Tibial nerve (tissue), 4 donors: Measurements from ENCODE around the gene ZCCHC10. TPM values are rescaled to one million over a fixed set of nuclear protein-coding genes. Genes with fewer than 3 reads are reported as not detected.
A peak's percentile ranks its signal among the peaks of the same experiment; 100 is the strongest.
"Not testable (repeated sequence)": the region's sequence is repeated elsewhere in the genome, so short reads cannot be mapped to it uniquely, and the experiment has no call there.

ENCODE experiments used
- DNase-seq, 2 donors: peaks; one replicate each; pipeline ENCODE4 v3.0.0-alpha.2; 2019; ENCODE audit warnings: low spot score in 2 of 2
- H3K27ac ChIP-seq, 4 donors: fragments of 200-600 bp; sonication (generic) in 3 of 4; one replicate each; pipeline ENCODE4 v1.5.1; 2017 to 2019; ENCODE audit warnings: mild to moderate bottlenecking in 1 of 4
- H3K27me3 ChIP-seq, 2 donors: fragments of 200-600 bp; sonication (generic) in 1 of 2; one replicate each; pipeline versions ENCODE4 v1.5.1 to v1.6.0; 2017 to 2019
- H3K36me3 ChIP-seq, 3 donors: fragments of 200-600 bp; sonication (generic); one replicate each; pipeline ENCODE4 v1.5.1; 2018 to 2019
- H3K4me1 ChIP-seq, 4 donors: fragments of 200-600 bp; sonication (generic) in 3 of 4; one replicate each; pipeline ENCODE4 v1.5.1; 2017 to 2019
- H3K4me3 ChIP-seq, 4 donors: fragments of 200-600 bp; sonication (generic) in 3 of 4; one replicate each; pipeline ENCODE4 v1.5.1; 2017 to 2019; ENCODE audit warnings: mild to moderate bottlenecking in 1 of 4, moderate library complexity in 1 of 4
- H3K9me3 ChIP-seq, 4 donors: fragments of 200-600 bp; sonication (generic) in 3 of 4; one replicate each; pipeline ENCODE4 v1.5.1; 2017 to 2019
- EP300 ChIP-seq, 2 donors: sonication (generic); formaldehyde crosslinking; IDR thresholded peaks; one replicate each; pipeline ENCODE4 v1.6.1; 2017; ENCODE audit warnings: antibody characterized with exemption in 2 of 2, mild to moderate bottlenecking in 1 of 2
- POLR2A ChIP-seq, 2 donors: fragments of 450-650 bp; IDR thresholded peaks; one replicate each; pipeline ENCODE4 v1.6.1; 2017; ENCODE audit warnings: antibody characterized with exemption in 2 of 2, mild to moderate bottlenecking in 2 of 2, moderate library complexity in 2 of 2
- WGBS, 2 donors: methylation state at CpG; one replicate each; pipeline ENCODE4 v1.1.5; 2018; 5-methylcytosine and 5-hydroxymethylcytosine counted together
- total RNA-seq, 4 donors: library from RNA; depleted of rRNA; stranded (reverse); fragments of >200 nt; gene quantifications; one replicate each; pipeline ENCODE4 v1.1.0, GENCODE V29; 2016
- TF ChIP-seq, protein P1 (sequence below), 5 experiments: fragments of 200-600 bp in 3 of 5; fragments of 450-650 bp in 2 of 5; sonication (generic) in 3 of 5; IDR thresholded peaks; one replicate each; pipeline ENCODE4 v1.5.1; 2016 to 2019; ENCODE audit warnings: antibody characterized with exemption in 5 of 5, mild to moderate bottlenecking in 3 of 5, moderate library complexity in 2 of 5

Gene ZCCHC10
- total RNA-seq, 4 donors from 2014 or later: 7.4 to 9.0 (median 8.3) TPM

DNA sequence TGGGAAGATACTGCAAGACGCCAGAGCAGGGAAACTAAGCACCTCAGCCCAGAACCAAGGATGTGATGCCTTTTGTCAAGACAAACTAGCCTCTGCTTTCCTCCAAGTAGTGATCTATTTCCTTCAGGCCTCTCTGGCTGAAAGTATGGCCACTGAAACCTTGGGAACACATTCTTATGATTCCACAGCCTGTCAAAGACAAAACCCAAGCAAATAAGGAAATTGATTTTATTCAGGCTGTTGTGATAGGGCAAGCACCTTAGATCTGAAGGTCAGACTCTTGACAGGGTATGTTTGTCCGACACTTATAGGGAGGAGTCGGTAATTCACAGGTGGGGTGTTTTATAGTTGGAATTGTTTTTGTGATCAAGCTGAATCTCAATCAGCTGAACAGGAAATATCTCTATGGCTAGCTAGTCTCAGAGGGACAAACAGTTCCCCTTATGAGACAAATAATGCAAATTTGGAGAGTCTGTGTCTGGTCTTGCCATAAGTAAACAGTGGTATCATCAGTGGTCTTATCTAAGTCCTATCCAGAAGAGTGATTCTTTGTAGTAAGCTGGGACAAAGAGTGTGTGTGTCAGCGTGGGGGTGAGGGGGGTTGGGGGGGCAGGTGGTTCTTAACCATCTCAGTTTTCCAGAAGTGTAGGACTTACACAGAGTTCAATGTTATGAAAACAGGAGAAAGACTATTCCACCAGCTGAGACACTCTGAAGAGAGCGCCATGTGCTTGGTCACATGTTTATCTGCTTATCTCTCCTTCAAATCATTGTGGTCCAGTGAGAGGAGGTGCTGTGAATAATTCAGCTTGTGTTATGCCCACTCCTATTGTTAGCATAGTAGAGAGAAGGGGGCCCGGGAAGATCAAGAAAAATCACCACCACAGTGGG is 6.7 kb upstream of the ZCCHC10 start:
- WGBS, 2 donors: 49 to 50% methylated on average over 6 of the region's 6 CpGs
- TF ChIP-seq EP300 (IDR thresholded peaks at IDR 0.05) (no peak), POLR2A (IDR thresholded peaks at IDR 0.05) (no peak)
- TF ChIP-seq, protein P1, sequence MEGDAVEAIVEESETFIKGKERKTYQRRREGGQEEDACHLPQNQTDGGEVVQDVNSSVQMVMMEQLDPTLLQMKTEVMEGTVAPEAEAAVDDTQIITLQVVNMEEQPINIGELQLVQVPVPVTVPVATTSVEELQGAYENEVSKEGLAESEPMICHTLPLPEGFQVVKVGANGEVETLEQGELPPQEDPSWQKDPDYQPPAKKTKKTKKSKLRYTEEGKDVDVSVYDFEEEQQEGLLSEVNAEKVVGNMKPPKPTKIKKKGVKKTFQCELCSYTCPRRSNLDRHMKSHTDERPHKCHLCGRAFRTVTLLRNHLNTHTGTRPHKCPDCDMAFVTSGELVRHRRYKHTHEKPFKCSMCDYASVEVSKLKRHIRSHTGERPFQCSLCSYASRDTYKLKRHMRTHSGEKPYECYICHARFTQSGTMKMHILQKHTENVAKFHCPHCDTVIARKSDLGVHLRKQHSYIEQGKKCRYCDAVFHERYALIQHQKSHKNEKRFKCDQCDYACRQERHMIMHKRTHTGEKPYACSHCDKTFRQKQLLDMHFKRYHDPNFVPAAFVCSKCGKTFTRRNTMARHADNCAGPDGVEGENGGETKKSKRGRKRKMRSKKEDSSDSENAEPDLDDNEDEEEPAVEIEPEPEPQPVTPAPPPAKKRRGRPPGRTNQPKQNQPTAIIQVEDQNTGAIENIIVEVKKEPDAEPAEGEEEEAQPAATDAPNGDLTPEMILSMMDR (IDR thresholded peaks at IDR 0.05): no peak

DNA sequence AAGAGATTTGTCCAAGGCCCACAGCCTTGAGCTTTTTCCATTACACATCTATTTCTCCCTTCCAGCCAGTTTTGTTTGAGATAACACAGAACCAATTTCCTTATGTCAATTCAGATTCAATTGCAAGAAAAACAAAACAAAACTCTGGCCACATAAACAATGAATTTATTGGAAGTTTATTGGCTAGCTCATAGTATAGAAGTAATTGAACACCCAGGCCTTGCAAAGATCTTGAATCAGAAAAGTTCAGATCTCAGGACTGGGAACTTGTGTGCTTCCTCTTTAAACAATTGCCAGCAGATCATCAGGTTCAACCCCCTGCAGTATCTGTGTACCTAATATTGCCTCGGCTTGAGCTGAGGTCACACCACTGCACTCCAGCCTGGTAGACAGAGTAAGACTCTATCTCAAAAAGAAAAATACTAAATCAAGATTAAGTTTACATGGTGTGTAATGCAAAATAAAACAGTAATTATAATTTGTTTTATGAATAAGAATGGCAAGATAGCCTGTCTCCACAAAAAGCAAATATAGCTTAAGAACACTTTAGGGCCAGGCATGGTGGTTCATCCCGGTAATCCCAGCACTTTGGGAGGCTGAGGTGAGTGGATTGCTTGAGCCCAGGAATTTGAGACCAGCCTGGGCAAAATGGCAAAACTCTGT is 4.1 kb upstream of the ZCCHC10 start:
- Histone ChIP-seq H3K36me3 (no peaks in the 10 kb centered on the region), H3K4me1 (peaks cover 0 to 9% (median 3%) of the 10 kb centered on the region in 4 donors), H3K4me3 (no peak overlapping the region), H3K27ac (no peak overlapping the region), H3K27me3 (no peaks in the 10 kb centered on the region), H3K9me3 (no peaks in the 10 kb centered on the region)
- 65 to 70% methylated on average over 2 of the region's 2 CpGs for WGBS, 2 donors
- TF ChIP-seq, protein P1 (IDR thresholded peaks at IDR 0.05): no peak
- TF ChIP-seq POLR2A (IDR thresholded peaks at IDR 0.05) (no peak), EP300 (IDR thresholded peaks at IDR 0.05) (no peak)
- DNase-seq: no peak

More for the DNA sequence above, 6.7 kb upstream of the ZCCHC10 start:
- Histone ChIP-seq H3K36me3 (no peaks in the 10 kb centered on the region), H3K27ac (peak overlapping the region in 1 of 4 donors; percentile 60), H3K4me1 (no peaks in the 10 kb centered on the region), H3K4me3 (no peak overlapping the region), H3K9me3 (no peaks in the 10 kb centered on the region), H3K27me3 (no peaks in the 10 kb centered on the region)
- no peak for DNase-seq

DNA sequence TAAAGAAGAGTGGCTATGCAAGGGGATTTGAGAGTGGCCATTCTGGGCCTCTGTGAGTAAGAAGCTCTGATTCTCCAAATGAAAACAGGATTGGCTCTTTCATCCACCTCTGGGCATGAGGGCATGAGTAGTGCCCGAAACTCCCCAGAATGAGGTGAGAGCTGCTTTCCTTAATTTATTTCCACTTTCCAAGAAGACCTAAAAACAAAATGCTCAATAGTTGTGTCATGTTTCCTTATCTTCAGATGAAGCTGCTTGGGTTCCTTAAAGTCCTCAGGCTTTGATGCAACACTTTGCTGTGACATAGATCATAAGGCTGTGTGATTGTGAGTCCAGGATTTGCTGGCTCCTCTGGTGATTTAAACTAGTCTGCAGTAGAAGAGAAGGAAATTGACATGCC is 3.1 kb upstream of the ZCCHC10 start:
- Histone ChIP-seq H3K27me3 (no peaks in the 10 kb centered on the region), H3K4me1 (peaks cover 0 to 20% (median 10%) of the 10 kb centered on the region in 4 donors), H3K4me3 (no peak overlapping the region), H3K27ac (no peak overlapping the region), H3K9me3 (no peaks in the 10 kb centered on the region), H3K36me3 (no peaks in the 10 kb centered on the region)
- TF ChIP-seq EP300 (IDR thresholded peaks at IDR 0.05) (no peak), POLR2A (IDR thresholded peaks at IDR 0.05) (no peak)
- TF ChIP-seq, protein P1 (IDR thresholded peaks at IDR 0.05): no peak
- 93 to 100% methylated on average over 1 of the region's 1 CpG for WGBS, 2 donors
- DNase-seq: no peak

DNA sequence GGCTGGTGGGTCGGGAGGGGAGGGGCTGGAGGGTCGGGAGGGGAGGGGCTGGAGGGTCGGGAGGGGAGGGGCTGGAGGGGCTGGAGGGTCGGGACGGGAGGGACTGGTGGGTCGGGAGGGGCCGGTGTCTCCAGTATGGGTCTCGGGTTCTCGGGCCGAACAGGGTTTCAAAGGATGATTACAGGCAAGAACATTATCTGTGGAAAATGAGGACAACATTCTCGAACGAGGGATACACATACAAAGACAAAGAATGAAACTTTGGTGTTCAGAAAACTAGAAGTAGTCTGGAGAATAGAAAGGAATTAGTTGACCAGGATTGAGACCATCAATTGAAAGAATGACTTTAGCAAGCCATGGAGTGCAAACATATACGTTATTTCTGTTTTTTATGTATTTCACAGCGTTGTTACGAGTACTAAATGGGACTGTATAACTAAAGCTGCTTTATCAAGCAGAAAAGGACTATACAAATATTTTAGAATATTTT is 360 bp upstream of the ZCCHC10 start:
- 5 to 8% methylated on average over 15 of the region's 15 CpGs for WGBS, 2 donors
- TF ChIP-seq POLR2A (IDR thresholded peaks at IDR 0.05) (no peak), EP300 (IDR thresholded peaks at IDR 0.05) (no peak)
- TF ChIP-seq, protein P1 (IDR thresholded peaks at IDR 0.05): no peak
- DNase-seq: no peak
- no peaks in the 10 kb centered on the region for H3K9me3 ChIP-seq
- peaks cover 0 to 4% (median 0%) of the 10 kb centered on the region in 3 donors for H3K36me3 ChIP-seq
- peak overlapping the region; percentile 83 to 98 (median 90) for H3K27ac ChIP-seq
- no peaks in the 10 kb centered on the region for H3K27me3 ChIP-seq
- H3K4me1 ChIP-seq: peaks cover 0 to 28% (median 10%) of the 10 kb centered on the region in 4 donors
- peak overlapping the region; percentile 65 to 100 (median 84) for H3K4me3 ChIP-seq

DNA sequence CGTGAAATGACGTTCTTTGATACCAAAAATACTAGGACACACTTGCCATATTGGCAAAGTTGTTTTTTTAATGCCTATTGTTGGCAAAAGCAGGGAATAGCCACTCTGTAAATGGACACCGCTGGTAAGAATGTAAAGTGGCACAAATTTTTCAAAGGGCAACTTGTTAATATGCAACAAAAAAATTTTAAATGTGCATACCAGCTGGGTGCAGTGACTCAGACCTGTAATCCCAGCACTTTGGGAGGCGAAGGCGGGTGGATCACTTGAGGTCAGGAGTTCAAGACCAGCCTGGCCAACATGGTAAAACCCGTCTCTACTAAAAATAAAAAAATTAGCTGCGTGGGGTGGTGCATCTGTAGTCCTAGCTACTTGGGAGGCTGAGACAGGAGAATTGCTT is 6.9 kb downstream of the ZCCHC10 start:
- H3K9me3 ChIP-seq, H3K27me3 ChIP-seq, H3K27ac ChIP-seq, H3K4me1 ChIP-seq, DNase-seq, H3K4me3 ChIP-seq: not testable (repeated sequence)
- H3K36me3 ChIP-seq: peaks cover 0 to 55% (median 0%) of the 10 kb centered on the region in 3 donors
- WGBS, 2 donors: 79 to 87% methylated on average over 7 of the region's 7 CpGs
